Sigmoid colon (tissue), 7 donors: ENCODE measurements around the gene HPRT1. TPM values are rescaled to one million over a fixed set of nuclear protein-coding genes. Genes with fewer than 3 reads are reported as not detected.

Experiments
- DNase-seq: peaks from one replicate; pipeline ENCODE4 v3.0.0-alpha.2; 2019
- H3K27ac ChIP-seq, 4 donors: fragments of 200-600 bp; sonication (generic); one replicate each; pipeline ENCODE4 v1.5.1; 2016 to 2019; ENCODE audit warnings: mild to moderate bottlenecking in 1 of 4
- H3K27me3 ChIP-seq, 3 donors: fragments of 200-600 bp; sonication (generic); one replicate each; pipeline ENCODE4 v1.5.1; 2019; ENCODE audit warnings: mild to moderate bottlenecking in 1 of 3
- H3K36me3 ChIP-seq, 4 donors: fragments of 200-600 bp; sonication (generic); one replicate each; pipeline ENCODE4 v1.5.1; 2016 to 2019
- H3K4me1 ChIP-seq, 4 donors: fragments of 200-600 bp; sonication (generic); one replicate each; pipeline ENCODE4 v1.5.1; 2017 to 2019
- H3K4me3 ChIP-seq, 4 donors: fragments of 200-600 bp; sonication (generic); one replicate each; pipeline ENCODE4 v1.5.1; 2017 to 2019; ENCODE audit warnings: mild to moderate bottlenecking in 2 of 4, moderate library complexity in 1 of 4
- H3K9me3 ChIP-seq, 4 donors: fragments of 200-600 bp in 3 of 4; sonication (generic) in 3 of 4; one replicate each; pipeline versions ENCODE4 v1.5.1 to v1.6.1; 2013 to 2019
- CTCF ChIP-seq, 4 experiments: fragments of 450-650 bp in 3 of 4; fragments of 200-600 bp in 1 of 4; IDR thresholded peaks; one replicate each; pipeline ENCODE4 v1.5.1; 2016 to 2019; ENCODE audit warnings: antibody characterized with exemption in 4 of 4, mild to moderate bottlenecking in 3 of 4, moderate library complexity in 2 of 4
- EP300 ChIP-seq, 4 donors: sonication (generic); formaldehyde crosslinking; IDR thresholded peaks; one replicate each; pipeline ENCODE4 v1.6.1; 2017; ENCODE audit warnings: antibody characterized with exemption in 4 of 4
- POLR2A ChIP-seq, 2 donors: fragments of 450-650 bp; IDR thresholded peaks; one replicate each; pipeline ENCODE4 v1.6.1; 2016; ENCODE audit warnings: antibody characterized with exemption in 2 of 2, mild to moderate bottlenecking in 2 of 2, moderate library complexity in 2 of 2
- POLR2AphosphoS5 ChIP-seq, 4 donors: sonication (generic); formaldehyde crosslinking; IDR thresholded peaks; one replicate each; pipeline ENCODE4 v1.6.1; 2017; ENCODE audit warnings: antibody characterized with exemption in 4 of 4
- WGBS, 2 donors: extraction: QIAGEN DNeasy Blood & Tissue Kit; methylation state at CpG; one replicate each; pipeline ENCODE4 v1.1.7; 2013; 5-methylcytosine and 5-hydroxymethylcytosine counted together
- intact Hi-C: fragments of 100-400 bp; cut with DNase I; formaldehyde crosslinking; loops from one replicate; pipeline ENCODE4 v1.15.1; 2023
- polyA plus RNA-seq, 3 donors: library from polyadenylated mRNA; stranded (reverse); fragments of 200-250 nt; gene quantifications; one replicate each; pipeline ENCODE4 v1.2.3, GENCODE V29; 2013
- total RNA-seq, 4 donors: library from RNA; depleted of rRNA; stranded (reverse); fragments of >200 nt; gene quantifications; one replicate each; pipeline ENCODE4 v1.1.0, GENCODE V29; 2016
- donor health status: healthy with polysubstance abuse.
- donor health status: Bipolar disorder and iron deficiency.
- donor health status: healthy.

The HPRT1 gene
- total and polyA plus RNA-seq, 7 donors = 7.8 to 46.0 (median 15.0) TPM

DNA sequence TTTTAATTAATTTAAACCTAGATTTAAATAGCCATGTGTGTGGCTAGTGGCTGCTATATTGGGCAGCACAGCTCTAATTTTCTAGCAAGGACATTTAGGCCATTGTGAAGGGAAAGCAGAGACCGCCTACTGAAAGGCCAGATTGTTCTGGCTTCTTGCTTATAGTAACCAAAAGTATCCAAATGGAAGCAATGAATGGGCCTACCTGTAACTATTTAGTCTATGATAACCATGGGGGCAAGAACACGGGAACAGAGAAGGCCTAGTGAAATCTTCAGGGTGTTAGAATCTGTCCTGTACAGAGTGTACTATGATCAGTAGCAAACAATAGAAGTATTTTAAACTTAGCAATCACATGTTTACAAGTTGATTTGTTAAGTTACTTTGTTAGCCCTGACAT lies 16.5 kb upstream of the HPRT1 start:
- no peaks in the 10 kb centered on the region for H3K4me1 ChIP-seq
- TF ChIP-seq EP300 (IDR thresholded peaks at IDR 0.05) (no peak), CTCF (IDR thresholded peaks at IDR 0.05) (no peak)
- no peak overlapping the region for H3K27ac ChIP-seq
- no peaks in the 10 kb centered on the region for H3K36me3 ChIP-seq
- H3K9me3 ChIP-seq = no peaks in the 10 kb centered on the region
- DNase-seq = no peak
- intact Hi-C loops = no loop called here
- H3K4me3 ChIP-seq = no peak overlapping the region
- 94 to 95% methylated on average over 2 of the region's 2 CpGs for WGBS, 2 donors
- no peaks in the 10 kb centered on the region for H3K27me3 ChIP-seq

GRCh38 chrX:134444681-134445080 lies 15.3 kb upstream of the HPRT1 start:
- no peaks in the 10 kb centered on the region for H3K4me1 ChIP-seq
- DNase-seq = no peak
- H3K27me3 ChIP-seq = no peaks in the 10 kb centered on the region
- no peak for TF ChIP-seq POLR2AphosphoS5 (IDR thresholded peaks at IDR 0.05)
- TF ChIP-seq EP300 (IDR thresholded peaks at IDR 0.05) = no peak
- no peak for TF ChIP-seq POLR2A (IDR thresholded peaks at IDR 0.05)
- no peak for TF ChIP-seq CTCF (IDR thresholded peaks at IDR 0.05)
- intact Hi-C loops = no loop called here
- H3K9me3 ChIP-seq = no peaks in the 10 kb centered on the region
- H3K36me3 ChIP-seq = no peaks in the 10 kb centered on the region
- WGBS, 2 donors = 81 to 83% methylated on average over 3 of the region's 3 CpGs
- H3K4me3 ChIP-seq = no peak overlapping the region
- H3K27ac ChIP-seq = no peak overlapping the region

DNA sequence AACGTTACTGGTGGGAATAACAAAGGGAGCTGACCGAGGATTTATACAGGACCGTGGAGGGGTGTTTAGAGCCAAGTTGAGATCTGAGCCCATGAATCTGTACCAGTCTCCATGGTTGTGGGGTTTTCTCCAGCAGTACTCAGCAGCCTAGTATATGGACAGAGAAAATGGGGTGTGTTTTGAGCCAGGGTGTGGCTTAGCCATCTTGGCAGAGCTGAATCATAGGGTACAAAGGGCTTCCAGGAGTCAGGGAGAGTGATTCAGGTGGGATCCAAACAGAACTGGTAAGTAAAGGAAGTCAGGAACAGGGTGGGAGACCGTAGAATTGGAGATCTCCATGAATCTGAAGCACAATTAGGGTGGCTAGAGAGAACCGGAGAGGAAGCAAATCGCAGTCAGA lies 7.4 kb upstream of the HPRT1 start:
- Histone ChIP-seq H3K4me3 (no peak overlapping the region), H3K27ac (no peak overlapping the region), H3K36me3 (no peaks in the 10 kb centered on the region), H3K27me3 (no peaks in the 10 kb centered on the region), H3K9me3 (no peaks in the 10 kb centered on the region), H3K4me1 (no peaks in the 10 kb centered on the region)
- TF ChIP-seq POLR2AphosphoS5 (IDR thresholded peaks at IDR 0.05) (no peak), CTCF (IDR thresholded peaks at IDR 0.05) (no peak), POLR2A (IDR thresholded peaks at IDR 0.05) (no peak), EP300 (IDR thresholded peaks at IDR 0.05) (no peak)
- no peak for DNase-seq
- intact Hi-C loops = no loop called here
- WGBS, 2 donors = 46 to 81% methylated on average over 6 of the region's 6 CpGs

- Histone ChIP-seq H3K27me3 (no peaks in the 10 kb centered on the region), H3K4me1 (no peaks in the 10 kb centered on the region), H3K36me3 (no peaks in the 10 kb centered on the region), H3K4me3 (no peak overlapping the region), H3K9me3 (no peaks in the 10 kb centered on the region), H3K27ac (no peak overlapping the region)
- intact Hi-C loops = no loop called here
- 14 to 66% methylated on average over 6 of the region's 6 CpGs for WGBS, 2 donors
- DNase-seq = no peak
- no peak for TF ChIP-seq POLR2AphosphoS5 (IDR thresholded peaks at IDR 0.05)
- no peak for TF ChIP-seq CTCF (IDR thresholded peaks at IDR 0.05)
- no peak for TF ChIP-seq EP300 (IDR thresholded peaks at IDR 0.05)
- TF ChIP-seq POLR2A (IDR thresholded peaks at IDR 0.05) = no peak
Observed at GRCh38 chrX:134453631-134454030, 6.3 kb upstream of the HPRT1 start.

DNA sequence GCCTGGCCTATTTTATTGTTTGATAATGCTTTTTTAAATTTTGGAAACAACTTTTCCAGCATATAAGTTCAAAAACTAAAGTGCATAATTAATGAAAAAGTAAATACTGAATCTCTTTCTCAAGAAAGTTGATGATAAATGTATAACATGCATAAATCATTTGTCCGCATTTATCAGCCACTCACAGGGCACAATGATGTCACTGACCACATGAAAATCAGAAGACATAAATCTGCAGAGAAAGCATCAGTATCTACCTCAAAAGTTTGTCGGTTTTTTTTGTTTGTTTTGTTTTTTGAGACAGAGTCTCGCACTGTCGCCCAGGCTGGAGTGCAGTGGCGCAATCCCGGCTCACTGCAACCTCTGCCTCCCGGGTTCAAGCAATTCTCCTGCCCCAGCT lies 5.5 kb upstream of the HPRT1 start:
- no peaks in the 10 kb centered on the region for H3K4me1 ChIP-seq
- WGBS, 2 donors = 93% methylated on average over 7 of the region's 7 CpGs

More for the DNA sequence above, 5.5 kb upstream of the HPRT1 start:
- TF ChIP-seq EP300 (IDR thresholded peaks at IDR 0.05) (no peak), POLR2A (IDR thresholded peaks at IDR 0.05) (no peak), POLR2AphosphoS5 (IDR thresholded peaks at IDR 0.05) (no peak), CTCF (IDR thresholded peaks at IDR 0.05) (no peak)
- no peak overlapping the region for H3K27ac ChIP-seq
- intact Hi-C loops = no loop called here
- DNase-seq = no peak
- H3K36me3 ChIP-seq = no peaks in the 10 kb centered on the region
- no peaks in the 10 kb centered on the region for H3K9me3 ChIP-seq
- no peak overlapping the region for H3K4me3 ChIP-seq
- H3K27me3 ChIP-seq = no peaks in the 10 kb centered on the region
